ENCODE data around the gene PCDHGA1. TPM values are rescaled to one million over a fixed set of nuclear protein-coding genes. Genes with fewer than 3 reads are reported as not detected.
A peak's percentile ranks its signal among the peaks of the same experiment; 100 is the strongest.

Gene PCDHGA1
- total RNA-seq, 1 experiment from 2014 or later: 1.6 TPM

GRCh38 chr5:141439411-141440141 is 109.3 kb downstream of the PCDHGA1 start:
- no peak for DNase-seq (ENCODE audit: low spot score)

GRCh38 chr5:141440341-141440740 is 110.0 kb downstream of the PCDHGA1 start:
- no peak for DNase-seq (ENCODE audit: low spot score)

GRCh38 chr5:141441571-141442170 is 111.4 kb downstream of the PCDHGA1 start:
- no peak for DNase-seq (ENCODE audit: low spot score)

- DNase-seq (ENCODE audit: low spot score): no peak
These were observed 135.0 kb downstream of the PCDHGA1 start for GRCh38 chr5:141465351-141465750.

GRCh38 chr5:141475625-141476131 is 145.4 kb downstream of the PCDHGA1 start, which contains the start of gene PCDHGC3:
Gene PCDHGC3 (plus strand): TSS chr5:141475966. CDS start chr5:141476117, 151 bp downstream.
- peak; percentile 93 for DNase-seq (ENCODE audit: low spot score)

GRCh38 chr5:141476132-141476911 is 146.0 kb downstream of the PCDHGA1 start:
- DNase-seq (ENCODE audit: low spot score): peak; percentile 57

- DNase-seq (ENCODE audit: low spot score): no peak
These were observed 146.8 kb downstream of the PCDHGA1 start for GRCh38 chr5:141477044-141477575.

- DNase-seq (ENCODE audit: low spot score): no peak
These were observed 147.5 kb downstream of the PCDHGA1 start for GRCh38 chr5:141477815-141478214.

GRCh38 chr5:141478321-141478945 is 148.1 kb downstream of the PCDHGA1 start:
- DNase-seq (ENCODE audit: low spot score): no peak

- DNase-seq (ENCODE audit: low spot score): no peak
These were observed 149.5 kb downstream of the PCDHGA1 start for GRCh38 chr5:141479776-141480175.

- no peak for DNase-seq (ENCODE audit: low spot score)
These were observed 153.6 kb downstream of the PCDHGA1 start for GRCh38 chr5:141483902-141484301.

GRCh38 chr5:141484310-141484640 is 154.0 kb downstream of the PCDHGA1 start:
- no peak for DNase-seq (ENCODE audit: low spot score)

- DNase-seq (ENCODE audit: low spot score): no peak
These were observed 154.5 kb downstream of the PCDHGA1 start, which contains the start of gene PCDHGC4 for GRCh38 chr5:141484641-141485311. Gene PCDHGC4 (plus strand): TSS chr5:141485030. CDS start chr5:141485174, 144 bp downstream.

GRCh38 chr5:141485321-141486055 is 155.2 kb downstream of the PCDHGA1 start:
- DNase-seq (ENCODE audit: low spot score): no peak

GRCh38 chr5:141486091-141486490 is 155.8 kb downstream of the PCDHGA1 start:
- DNase-seq (ENCODE audit: low spot score): no peak

- no peak for DNase-seq (ENCODE audit: low spot score)
These were observed 156.8 kb downstream of the PCDHGA1 start for GRCh38 chr5:141487131-141487530.

- DNase-seq (ENCODE audit: low spot score): no peak
These were observed 158.6 kb downstream of the PCDHGA1 start, which contains the start of gene PCDHGC5 for GRCh38 chr5:141488591-141489561. Gene PCDHGC5 (plus strand): TSS chr5:141489081. CDS start chr5:141489241, 160 bp downstream.

GRCh38 chr5:141489841-141490240 is 159.5 kb downstream of the PCDHGA1 start:
- DNase-seq (ENCODE audit: low spot score): no peak

- DNase-seq (ENCODE audit: low spot score): no peak
These were observed 160.0 kb downstream of the PCDHGA1 start for GRCh38 chr5:141490271-141490670.
